Spleen (tissue), 11 donors: ENCODE data around the gene FRMD5. TPM values are rescaled to one million over a fixed set of nuclear protein-coding genes. Genes with fewer than 3 reads are reported as not detected.

Experiments
- DNase-seq: peaks from one replicate; pipeline ENCODE4 v3.0.0-alpha.2; 2020
- H3K27ac ChIP-seq, 8 donors: fragments of 200-600 bp; sonication (generic) in 7 of 8; 1 replicate in 4 of 8; 2 replicates in 4 of 8; pipeline versions ENCODE4 v1.5.0 to v1.8.0; 2016 to 2021; ENCODE audit warnings: inconsistent platforms in 4 of 8, mild to moderate bottlenecking in 4 of 8, moderate library complexity in 1 of 8
- H3K27me3 ChIP-seq, 7 donors: fragments of 200-600 bp; sonication (generic) in 6 of 7; replicated peaks in 1 of 7; 1 replicate in 4 of 7; 2 replicates in 3 of 7; pipeline versions ENCODE4 v1.5.0 to v1.8.0; 2016 to 2021; ENCODE audit warnings: inconsistent platforms in 3 of 7, mild to moderate bottlenecking in 1 of 7
- H3K36me3 ChIP-seq, 6 donors: fragments of 200-600 bp; sonication (generic) in 5 of 6; 1 replicate in 4 of 6; 2 replicates in 2 of 6; pipeline versions ENCODE4 v1.5.0 to v1.8.0; 2016 to 2021; ENCODE audit warnings: inconsistent platforms in 2 of 6
- H3K4me1 ChIP-seq, 6 donors: fragments of 200-600 bp; sonication (generic) in 5 of 6; 1 replicate in 3 of 6; 2 replicates in 3 of 6; pipeline versions ENCODE4 v1.5.0 to v1.8.0; 2016 to 2021; ENCODE audit warnings: inconsistent platforms in 3 of 6
- H3K4me3 ChIP-seq, 8 donors: fragments of 200-600 bp; sonication (generic) in 7 of 8; 1 replicate in 4 of 8; 2 replicates in 4 of 8; pipeline versions ENCODE4 v1.5.0 to v1.8.0; 2016 to 2021; ENCODE audit warnings: inconsistent platforms in 4 of 8, mild to moderate bottlenecking in 4 of 8, moderate library complexity in 2 of 8
- H3K9me3 ChIP-seq, 8 donors: fragments of 200-600 bp; sonication (generic) in 7 of 8; 1 replicate in 4 of 8; 2 replicates in 4 of 8; pipeline versions ENCODE4 v1.5.0 to v1.8.0; 2016 to 2021; ENCODE audit warnings: inconsistent platforms in 4 of 8
- POLR2A ChIP-seq, 3 donors: fragments of 450-650 bp; IDR thresholded peaks; one replicate each; pipeline ENCODE4 v1.5.1; 2017; ENCODE audit warnings: antibody characterized with exemption in 3 of 3, mild to moderate bottlenecking in 1 of 3
- POLR2AphosphoS5 ChIP-seq, 3 donors: sonication (generic); formaldehyde crosslinking; IDR thresholded peaks; one replicate each; pipeline ENCODE4 v1.5.1; 2017; ENCODE audit warnings: antibody characterized with exemption in 3 of 3
- WGBS, 5 donors: extraction: QIAGEN DNeasy Blood & Tissue Kit in 3 of 5; methylation state at CpG; one replicate each; pipeline versions ENCODE4 v1.1.5 to v1.1.7; 2013 to 2018; 5-methylcytosine and 5-hydroxymethylcytosine counted together
- intact Hi-C: fragments of 100-400 bp; cut with DNase I; formaldehyde crosslinking; loops from one replicate; pipeline ENCODE4 v1.15.0; 2023; ENCODE audit warnings: low total_unique reads
- polyA plus RNA-seq, 3 donors: library from polyadenylated mRNA; stranded (reverse); fragments of 200-250 nt; gene quantifications; one replicate each; pipeline ENCODE4 v1.2.1, GENCODE V29; 2013
- total RNA-seq, 7 donors: library from RNA; depleted of rRNA in 3 of 7; stranded (reverse); fragments of >200 nt in 3 of 7; fragmentation: NEBNext Ultra II Directional in 4 of 7; extraction: Animal tissue kit (Norgen Biotek cat#: 25700) in 4 of 7; gene quantifications; one replicate each; pipeline versions ENCODE4 v1.1.0 to v1.2.1, GENCODE V29; 2016 to 2021
- TF ChIP-seq, protein P1 (sequence below), 11 experiments: fragments of 200-600 bp in 7 of 11; fragments of 450-650 bp in 4 of 11; sonication (generic) in 4 of 11; IDR thresholded peaks in 8 of 11; conservative IDR thresholded peaks in 3 of 11; 1 replicate in 7 of 11; 2 replicates in 4 of 11; pipeline versions ENCODE4 v1.4.0 to v1.8.0; 2016 to 2021; ENCODE audit warnings: antibody characterized with exemption in 11 of 11, inconsistent platforms in 4 of 11, mild to moderate bottlenecking in 1 of 11
- donor health status: healthy with polysubstance abuse.
- donor health status: DM: no; HTN: no; CAD: no; lungs with moderate emphysema.
- donor health status: DM: no; HTN: no; CAD: no.
- donor health status: Bipolar disorder and iron deficiency.
- donor health status: healthy.
- donor health status: DM: no; HTN: no; CAD: no.
- donor health status: DM: yes; HTN: yes; CAD: no.

Gene FRMD5
- total and polyA plus RNA-seq, 10 donors: 0.09 to 1.0 (median 0.43) TPM; not detected in 1

DNA sequence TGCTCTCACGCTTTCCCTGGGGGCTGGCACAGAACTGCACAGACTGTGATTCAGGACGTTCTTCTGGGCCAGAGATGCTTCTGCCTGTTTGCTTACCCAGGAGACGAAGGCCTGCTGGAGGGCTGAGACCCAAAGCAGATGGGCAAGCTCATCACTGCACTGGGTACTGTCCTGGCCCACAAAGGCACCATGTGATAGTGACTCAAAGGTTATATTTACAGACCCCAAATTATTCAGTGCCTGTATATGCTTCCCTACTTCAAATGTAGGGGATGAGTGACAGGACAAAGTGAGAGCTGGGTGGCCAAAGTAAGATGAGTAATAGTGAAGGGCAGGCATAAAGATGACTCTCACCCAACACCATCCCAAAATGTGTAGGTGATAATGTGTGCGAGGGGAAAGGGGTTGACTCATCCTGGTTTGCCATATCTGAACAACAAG lies 240.9 kb downstream of the FRMD5 start:
- Histone ChIP-seq H3K4me3 (no peak overlapping the region), H3K9me3 (no peaks in the 10 kb centered on the region), H3K4me1 (no peaks in the 10 kb centered on the region), H3K27ac (no peak overlapping the region), H3K36me3 (no peaks in the 10 kb centered on the region), H3K27me3 (peaks cover 0 to 10% (median 0%) of the 10 kb centered on the region in 7 donors)
- intact Hi-C loops: no loop called here
- TF ChIP-seq POLR2AphosphoS5 (IDR thresholded peaks at IDR 0.05): no peak
- TF ChIP-seq POLR2A (IDR thresholded peaks at IDR 0.05): no peak
- TF ChIP-seq, protein P1, sequence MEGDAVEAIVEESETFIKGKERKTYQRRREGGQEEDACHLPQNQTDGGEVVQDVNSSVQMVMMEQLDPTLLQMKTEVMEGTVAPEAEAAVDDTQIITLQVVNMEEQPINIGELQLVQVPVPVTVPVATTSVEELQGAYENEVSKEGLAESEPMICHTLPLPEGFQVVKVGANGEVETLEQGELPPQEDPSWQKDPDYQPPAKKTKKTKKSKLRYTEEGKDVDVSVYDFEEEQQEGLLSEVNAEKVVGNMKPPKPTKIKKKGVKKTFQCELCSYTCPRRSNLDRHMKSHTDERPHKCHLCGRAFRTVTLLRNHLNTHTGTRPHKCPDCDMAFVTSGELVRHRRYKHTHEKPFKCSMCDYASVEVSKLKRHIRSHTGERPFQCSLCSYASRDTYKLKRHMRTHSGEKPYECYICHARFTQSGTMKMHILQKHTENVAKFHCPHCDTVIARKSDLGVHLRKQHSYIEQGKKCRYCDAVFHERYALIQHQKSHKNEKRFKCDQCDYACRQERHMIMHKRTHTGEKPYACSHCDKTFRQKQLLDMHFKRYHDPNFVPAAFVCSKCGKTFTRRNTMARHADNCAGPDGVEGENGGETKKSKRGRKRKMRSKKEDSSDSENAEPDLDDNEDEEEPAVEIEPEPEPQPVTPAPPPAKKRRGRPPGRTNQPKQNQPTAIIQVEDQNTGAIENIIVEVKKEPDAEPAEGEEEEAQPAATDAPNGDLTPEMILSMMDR (IDR thresholded peaks at IDR 0.05 in 8 of 11, conservative IDR thresholded peaks at IDR 0.05 in 3 of 11): no peak
- 71 to 89% (median 73%) methylated on average over 4 of the region's 4 CpGs for WGBS, 5 donors
- no peak for DNase-seq

DNA sequence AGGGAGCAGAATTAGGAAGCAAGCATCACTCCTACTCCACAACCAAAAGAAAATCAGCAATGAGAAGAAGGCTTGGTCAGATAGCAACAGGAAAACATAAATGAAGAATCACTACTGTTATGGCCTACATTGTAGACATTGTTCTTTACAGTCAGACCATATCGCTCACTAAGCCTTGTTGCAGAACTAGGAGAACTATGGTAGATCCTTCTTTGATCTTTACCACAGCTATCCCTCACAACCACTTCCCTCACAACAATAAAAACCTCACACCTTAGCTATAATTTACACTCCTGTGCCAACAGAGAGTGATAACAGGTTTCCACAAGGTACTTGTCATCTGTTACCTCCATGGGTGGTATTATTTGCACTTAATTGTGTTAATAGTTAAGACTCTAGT lies 241.7 kb downstream of the FRMD5 start:
- no peaks in the 10 kb centered on the region for H3K36me3 ChIP-seq
- peaks cover 0 to 3% (median 0%) of the 10 kb centered on the region in 7 donors for H3K27me3 ChIP-seq
- intact Hi-C loops: no loop called here
- no peaks in the 10 kb centered on the region for H3K4me1 ChIP-seq
- DNase-seq: no peak
- 78 to 87% (median 80%) methylated on average over 1 of the region's 1 CpG for WGBS, 5 donors
- H3K27ac ChIP-seq: no peak overlapping the region
- H3K4me3 ChIP-seq: no peak overlapping the region
- TF ChIP-seq, protein P1 (IDR thresholded peaks at IDR 0.05 in 8 of 11, conservative IDR thresholded peaks at IDR 0.05 in 3 of 11): no peak
- TF ChIP-seq POLR2AphosphoS5 (IDR thresholded peaks at IDR 0.05) (no peak), POLR2A (IDR thresholded peaks at IDR 0.05) (no peak)
- H3K9me3 ChIP-seq: no peaks in the 10 kb centered on the region

DNA sequence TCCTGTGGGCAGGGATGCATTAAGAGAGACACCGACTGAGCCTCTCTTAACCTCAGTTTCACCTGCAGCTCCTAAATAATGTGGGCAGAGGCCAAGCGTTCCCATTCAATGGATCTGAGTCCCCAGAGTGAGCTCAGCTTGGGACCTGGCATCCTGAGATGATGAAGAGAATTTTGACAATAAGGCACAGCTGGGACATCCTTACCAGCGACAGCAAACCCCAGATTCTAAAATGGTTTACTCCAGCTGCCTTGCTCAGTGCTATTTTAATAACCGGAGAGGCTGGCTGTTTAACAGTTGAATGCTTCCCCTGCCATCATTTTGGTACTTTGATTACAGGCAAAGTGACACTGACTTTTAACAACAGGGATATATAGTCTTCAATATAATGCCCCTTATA lies 244.5 kb downstream of the FRMD5 start:
- Histone ChIP-seq H3K27me3 (peaks cover 0 to 8% (median 0%) of the 10 kb centered on the region in 7 donors), H3K27ac (no peak overlapping the region), H3K4me3 (no peak overlapping the region), H3K9me3 (no peaks in the 10 kb centered on the region), H3K4me1 (no peaks in the 10 kb centered on the region), H3K36me3 (no peaks in the 10 kb centered on the region)
- TF ChIP-seq, protein P1 (IDR thresholded peaks at IDR 0.05 in 8 of 11, conservative IDR thresholded peaks at IDR 0.05 in 3 of 11): no peak
- TF ChIP-seq POLR2A (IDR thresholded peaks at IDR 0.05) (no peak), POLR2AphosphoS5 (IDR thresholded peaks at IDR 0.05) (no peak)
- intact Hi-C loops: no loop called here
- DNase-seq: no peak
- 78 to 88% (median 84%) methylated on average over 4 of the region's 4 CpGs for WGBS, 5 donors

DNA sequence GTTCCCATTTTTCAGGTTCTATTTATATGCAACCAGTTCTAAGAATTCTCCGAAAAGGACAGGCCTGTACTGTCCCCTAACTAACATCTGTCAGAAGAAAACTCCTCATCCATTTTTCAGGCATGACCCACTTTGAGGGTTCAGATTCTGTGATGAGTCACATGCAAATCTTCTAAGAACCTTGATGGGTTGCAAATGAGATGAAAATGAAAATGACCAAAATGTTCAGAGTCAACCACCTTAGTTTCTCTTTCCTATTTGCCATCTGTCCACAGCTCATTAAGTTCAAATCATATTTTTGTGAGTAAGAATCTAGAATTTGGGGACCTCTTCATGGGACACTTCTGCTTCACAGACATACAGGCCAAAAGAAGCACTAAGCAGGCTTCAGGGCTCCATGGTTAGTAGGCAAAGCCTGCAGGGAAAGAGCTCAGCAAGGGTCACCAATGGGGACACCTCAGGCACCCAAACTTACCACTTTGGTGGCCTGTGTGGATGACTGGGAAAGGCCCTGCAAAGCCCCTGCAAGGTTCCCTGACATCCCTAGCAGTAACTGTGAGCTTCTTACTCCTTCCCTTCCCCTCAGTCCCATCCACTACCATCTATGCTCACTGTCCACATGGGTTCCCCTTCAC lies 246.3 kb downstream of the FRMD5 start:
- H3K4me1 ChIP-seq: no peaks in the 10 kb centered on the region
- H3K4me3 ChIP-seq: no peak overlapping the region
- no peak overlapping the region for H3K27ac ChIP-seq
- intact Hi-C loops: no loop called here
- no peak for TF ChIP-seq POLR2A (IDR thresholded peaks at IDR 0.05)
- no peak for TF ChIP-seq POLR2AphosphoS5 (IDR thresholded peaks at IDR 0.05)
- TF ChIP-seq, protein P1 (IDR thresholded peaks at IDR 0.05 in 8 of 11, conservative IDR thresholded peaks at IDR 0.05 in 3 of 11): no peak
- H3K36me3 ChIP-seq: no peaks in the 10 kb centered on the region
- no peaks in the 10 kb centered on the region for H3K9me3 ChIP-seq
- DNase-seq: no peak
- 68 to 86% (median 82%) methylated on average over 1 of the region's 1 CpG for WGBS, 5 donors
- peaks cover 0 to 8% (median 0%) of the 10 kb centered on the region in 7 donors for H3K27me3 ChIP-seq
